GM12872 (cell line): ENCODE measurements around the gene ANXA9.
A peak's percentile ranks its signal among the peaks of the same experiment; 100 is the strongest.

Experiments
- TF ChIP-seq, protein P1 (sequence below): IDR thresholded peaks from 3 replicates; pipeline ENCODE4 v1.5.1; 2011; ENCODE audit warnings: low read depth, mild to moderate bottlenecking, low read length, moderate library complexity; ENCODE audit not compliant: insufficient read depth

Gene ANXA9

GRCh38 chr1:150994248-150994647 lies 12.2 kb downstream of the ANXA9 start:
- TF ChIP-seq, protein P1, sequence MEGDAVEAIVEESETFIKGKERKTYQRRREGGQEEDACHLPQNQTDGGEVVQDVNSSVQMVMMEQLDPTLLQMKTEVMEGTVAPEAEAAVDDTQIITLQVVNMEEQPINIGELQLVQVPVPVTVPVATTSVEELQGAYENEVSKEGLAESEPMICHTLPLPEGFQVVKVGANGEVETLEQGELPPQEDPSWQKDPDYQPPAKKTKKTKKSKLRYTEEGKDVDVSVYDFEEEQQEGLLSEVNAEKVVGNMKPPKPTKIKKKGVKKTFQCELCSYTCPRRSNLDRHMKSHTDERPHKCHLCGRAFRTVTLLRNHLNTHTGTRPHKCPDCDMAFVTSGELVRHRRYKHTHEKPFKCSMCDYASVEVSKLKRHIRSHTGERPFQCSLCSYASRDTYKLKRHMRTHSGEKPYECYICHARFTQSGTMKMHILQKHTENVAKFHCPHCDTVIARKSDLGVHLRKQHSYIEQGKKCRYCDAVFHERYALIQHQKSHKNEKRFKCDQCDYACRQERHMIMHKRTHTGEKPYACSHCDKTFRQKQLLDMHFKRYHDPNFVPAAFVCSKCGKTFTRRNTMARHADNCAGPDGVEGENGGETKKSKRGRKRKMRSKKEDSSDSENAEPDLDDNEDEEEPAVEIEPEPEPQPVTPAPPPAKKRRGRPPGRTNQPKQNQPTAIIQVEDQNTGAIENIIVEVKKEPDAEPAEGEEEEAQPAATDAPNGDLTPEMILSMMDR = no peak

DNA sequence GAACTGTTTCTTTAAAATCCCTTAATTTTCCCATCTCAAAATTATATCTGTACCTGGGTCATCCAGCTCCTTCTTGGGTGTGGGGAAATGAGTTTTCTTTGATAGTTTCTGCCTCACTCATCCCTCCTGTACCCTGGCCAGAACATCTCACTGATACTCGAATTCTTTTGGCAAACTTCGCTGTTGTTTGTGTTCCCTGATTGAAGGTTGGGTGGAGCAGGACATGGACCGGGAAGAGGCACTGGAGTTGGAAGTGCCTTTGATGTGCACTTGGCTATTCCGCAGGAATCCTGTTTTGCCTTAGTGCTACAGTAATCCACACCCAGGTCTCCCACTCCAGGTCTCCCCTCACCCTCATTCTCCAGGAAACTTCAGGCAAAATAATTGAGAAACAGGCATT lies 13.4 kb downstream of the ANXA9 start:
- TF ChIP-seq, protein P1 = no peak

DNA sequence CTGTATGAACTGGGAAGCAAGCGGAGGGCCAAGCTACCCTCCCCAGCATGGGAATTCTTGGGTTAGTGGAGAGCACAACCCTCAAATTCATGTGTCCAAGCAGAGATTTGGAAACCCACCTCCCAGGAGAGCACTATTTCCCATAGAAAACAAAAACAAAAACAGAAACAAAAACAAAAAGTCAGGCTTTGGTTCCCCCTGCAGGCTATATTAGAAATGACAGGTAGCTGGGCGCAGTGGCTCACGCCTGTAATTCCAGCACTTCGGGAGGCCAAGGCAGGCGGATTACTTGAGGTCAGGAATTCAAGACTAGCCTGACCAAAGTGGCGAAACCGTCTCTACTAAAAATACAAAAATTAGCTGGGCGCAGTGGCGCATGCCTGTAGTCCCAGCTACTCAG lies 13.8 kb downstream of the ANXA9 start:
- TF ChIP-seq, protein P1 = peak; percentile 78

- TF ChIP-seq, protein P1 = no peak
Measured at GRCh38 chr1:150997126-150997872, 15.2 kb downstream of the ANXA9 start.

- TF ChIP-seq, protein P1 = no peak
Measured at GRCh38 chr1:150997949-150998348, 15.9 kb downstream of the ANXA9 start.

DNA sequence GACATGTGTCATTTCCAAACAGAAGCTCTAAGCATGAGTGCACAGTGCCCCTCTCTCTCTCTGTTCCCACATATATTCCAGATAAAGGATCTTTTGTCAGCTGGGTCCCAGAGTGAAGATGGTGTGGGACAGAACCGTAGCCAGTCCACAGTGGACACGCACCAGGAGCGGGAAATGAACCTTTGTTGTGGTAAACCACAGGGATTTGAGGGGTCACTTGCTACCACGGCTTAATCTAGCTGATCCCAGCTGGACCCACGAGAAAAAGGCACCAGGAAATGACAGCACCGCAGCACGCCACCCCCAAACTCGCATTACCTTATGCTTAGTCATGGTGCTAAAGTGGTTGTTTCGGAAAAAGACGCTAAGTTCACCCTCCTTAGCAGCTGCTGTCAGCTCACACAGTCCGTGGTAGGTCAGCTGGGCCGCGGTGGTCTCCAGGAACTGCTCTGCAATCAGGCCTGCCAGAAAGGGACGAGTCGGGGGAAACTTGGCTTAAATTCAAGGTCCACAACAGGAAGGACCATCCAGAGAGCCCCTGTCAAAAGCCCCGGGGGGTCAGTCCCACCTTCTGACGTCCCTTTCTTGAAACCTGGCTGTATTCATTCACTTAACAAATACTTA lies 17.1 kb downstream of the ANXA9 start:
- TF ChIP-seq, protein P1 = no peak

DNA sequence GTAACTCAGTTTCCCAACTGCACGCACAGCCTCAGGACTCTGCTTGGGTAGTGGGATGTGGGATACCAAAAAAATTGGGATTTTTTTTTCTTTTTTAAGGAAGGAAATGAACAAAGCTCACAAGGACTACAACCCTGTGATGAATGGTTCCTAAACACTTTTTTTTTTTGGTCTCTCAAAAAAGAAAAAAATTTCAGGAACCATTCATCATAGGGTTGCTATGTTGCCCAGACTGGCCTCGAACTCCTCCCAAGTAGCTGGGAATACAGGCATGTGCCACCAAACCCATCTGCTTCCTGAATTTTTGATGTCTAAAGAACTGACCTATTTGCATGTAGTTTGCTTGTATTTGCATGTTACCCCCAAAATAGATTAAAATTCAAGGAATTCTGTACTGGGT lies 17.8 kb downstream of the ANXA9 start:
- TF ChIP-seq, protein P1 = no peak
